Spleen (tissue), 11 donors: Measurements from ENCODE around the gene PAX3. TPM values are rescaled to one million over a fixed set of nuclear protein-coding genes. Genes with fewer than 3 reads are reported as not detected.

Experiments used
- DNase-seq: peaks from one replicate; pipeline ENCODE4 v3.0.0-alpha.2; 2020
- H3K27ac ChIP-seq, 8 donors: fragments of 200-600 bp; sonication (generic) in 7 of 8; 1 replicate in 4 of 8; 2 replicates in 4 of 8; pipeline versions ENCODE4 v1.5.0 to v1.8.0; 2016 to 2021; ENCODE audit warnings: inconsistent platforms in 4 of 8, mild to moderate bottlenecking in 4 of 8, moderate library complexity in 1 of 8
- H3K27me3 ChIP-seq, 7 donors: fragments of 200-600 bp; sonication (generic) in 6 of 7; replicated peaks in 1 of 7; 1 replicate in 4 of 7; 2 replicates in 3 of 7; pipeline versions ENCODE4 v1.5.0 to v1.8.0; 2016 to 2021; ENCODE audit warnings: inconsistent platforms in 3 of 7, mild to moderate bottlenecking in 1 of 7
- H3K36me3 ChIP-seq, 6 donors: fragments of 200-600 bp; sonication (generic) in 5 of 6; 1 replicate in 4 of 6; 2 replicates in 2 of 6; pipeline versions ENCODE4 v1.5.0 to v1.8.0; 2016 to 2021; ENCODE audit warnings: inconsistent platforms in 2 of 6
- H3K4me1 ChIP-seq, 6 donors: fragments of 200-600 bp; sonication (generic) in 5 of 6; 1 replicate in 3 of 6; 2 replicates in 3 of 6; pipeline versions ENCODE4 v1.5.0 to v1.8.0; 2016 to 2021; ENCODE audit warnings: inconsistent platforms in 3 of 6
- H3K4me3 ChIP-seq, 8 donors: fragments of 200-600 bp; sonication (generic) in 7 of 8; 1 replicate in 4 of 8; 2 replicates in 4 of 8; pipeline versions ENCODE4 v1.5.0 to v1.8.0; 2016 to 2021; ENCODE audit warnings: inconsistent platforms in 4 of 8, mild to moderate bottlenecking in 4 of 8, moderate library complexity in 2 of 8
- H3K9me3 ChIP-seq, 8 donors: fragments of 200-600 bp; sonication (generic) in 7 of 8; 1 replicate in 4 of 8; 2 replicates in 4 of 8; pipeline versions ENCODE4 v1.5.0 to v1.8.0; 2016 to 2021; ENCODE audit warnings: inconsistent platforms in 4 of 8
- POLR2A ChIP-seq, 3 donors: fragments of 450-650 bp; IDR thresholded peaks; one replicate each; pipeline ENCODE4 v1.5.1; 2017; ENCODE audit warnings: antibody characterized with exemption in 3 of 3, mild to moderate bottlenecking in 1 of 3
- POLR2AphosphoS5 ChIP-seq, 3 donors: sonication (generic); formaldehyde crosslinking; IDR thresholded peaks; one replicate each; pipeline ENCODE4 v1.5.1; 2017; ENCODE audit warnings: antibody characterized with exemption in 3 of 3
- WGBS, 5 donors: extraction: QIAGEN DNeasy Blood & Tissue Kit in 3 of 5; methylation state at CpG; one replicate each; pipeline versions ENCODE4 v1.1.5 to v1.1.7; 2013 to 2018; 5-methylcytosine and 5-hydroxymethylcytosine counted together
- intact Hi-C: fragments of 100-400 bp; cut with DNase I; formaldehyde crosslinking; loops from one replicate; pipeline ENCODE4 v1.15.0; 2023; ENCODE audit warnings: low total_unique reads
- polyA plus RNA-seq, 3 donors: library from polyadenylated mRNA; stranded (reverse); fragments of 200-250 nt; gene quantifications; one replicate each; pipeline ENCODE4 v1.2.1, GENCODE V29; 2013
- total RNA-seq, 7 donors: library from RNA; depleted of rRNA in 3 of 7; stranded (reverse); fragments of >200 nt in 3 of 7; fragmentation: NEBNext Ultra II Directional in 4 of 7; extraction: Animal tissue kit (Norgen Biotek cat#: 25700) in 4 of 7; gene quantifications; one replicate each; pipeline versions ENCODE4 v1.1.0 to v1.2.1, GENCODE V29; 2016 to 2021
- TF ChIP-seq, protein P1 (sequence below), 11 experiments: fragments of 200-600 bp in 7 of 11; fragments of 450-650 bp in 4 of 11; sonication (generic) in 4 of 11; IDR thresholded peaks in 8 of 11; conservative IDR thresholded peaks in 3 of 11; 1 replicate in 7 of 11; 2 replicates in 4 of 11; pipeline versions ENCODE4 v1.4.0 to v1.8.0; 2016 to 2021; ENCODE audit warnings: antibody characterized with exemption in 11 of 11, inconsistent platforms in 4 of 11, mild to moderate bottlenecking in 1 of 11
- donor health status: healthy with polysubstance abuse.
- donor health status: DM: no; HTN: no; CAD: no; lungs with moderate emphysema.
- donor health status: DM: no; HTN: no; CAD: no.
- donor health status: Bipolar disorder and iron deficiency.
- donor health status: healthy.
- donor health status: DM: no; HTN: no; CAD: no.
- donor health status: DM: yes; HTN: yes; CAD: no.

Gene PAX3
- total and polyA plus RNA-seq, 10 donors = 0.26 TPM; not detected in 9

DNA sequence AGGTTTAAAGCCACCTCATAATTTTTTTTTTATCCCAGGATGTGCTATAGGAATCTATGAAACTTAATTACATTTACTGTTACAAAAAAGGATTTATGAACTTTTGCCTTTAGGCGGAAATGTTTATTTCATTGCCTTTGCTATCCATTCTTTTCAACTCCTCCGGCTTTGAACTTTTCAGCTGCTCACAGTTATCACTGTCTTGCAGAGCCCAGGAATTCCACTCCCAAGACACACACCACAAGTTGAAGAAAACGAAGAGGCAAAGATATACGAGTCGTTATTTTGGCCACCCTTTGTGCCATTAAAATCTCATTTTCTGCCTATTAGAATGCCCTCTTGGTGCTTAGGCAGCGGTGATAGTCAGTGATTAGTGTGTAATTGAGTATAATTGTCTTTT, 80.0 kb downstream of the PAX3 start:
- no peak overlapping the region for H3K4me3 ChIP-seq
- H3K9me3 ChIP-seq = no peaks in the 10 kb centered on the region
- H3K4me1 ChIP-seq = no peaks in the 10 kb centered on the region
- H3K36me3 ChIP-seq = no peaks in the 10 kb centered on the region
- intact Hi-C loops = no loop called here
- TF ChIP-seq POLR2AphosphoS5 (IDR thresholded peaks at IDR 0.05) (no peak), POLR2A (IDR thresholded peaks at IDR 0.05) (no peak)
- TF ChIP-seq, protein P1, sequence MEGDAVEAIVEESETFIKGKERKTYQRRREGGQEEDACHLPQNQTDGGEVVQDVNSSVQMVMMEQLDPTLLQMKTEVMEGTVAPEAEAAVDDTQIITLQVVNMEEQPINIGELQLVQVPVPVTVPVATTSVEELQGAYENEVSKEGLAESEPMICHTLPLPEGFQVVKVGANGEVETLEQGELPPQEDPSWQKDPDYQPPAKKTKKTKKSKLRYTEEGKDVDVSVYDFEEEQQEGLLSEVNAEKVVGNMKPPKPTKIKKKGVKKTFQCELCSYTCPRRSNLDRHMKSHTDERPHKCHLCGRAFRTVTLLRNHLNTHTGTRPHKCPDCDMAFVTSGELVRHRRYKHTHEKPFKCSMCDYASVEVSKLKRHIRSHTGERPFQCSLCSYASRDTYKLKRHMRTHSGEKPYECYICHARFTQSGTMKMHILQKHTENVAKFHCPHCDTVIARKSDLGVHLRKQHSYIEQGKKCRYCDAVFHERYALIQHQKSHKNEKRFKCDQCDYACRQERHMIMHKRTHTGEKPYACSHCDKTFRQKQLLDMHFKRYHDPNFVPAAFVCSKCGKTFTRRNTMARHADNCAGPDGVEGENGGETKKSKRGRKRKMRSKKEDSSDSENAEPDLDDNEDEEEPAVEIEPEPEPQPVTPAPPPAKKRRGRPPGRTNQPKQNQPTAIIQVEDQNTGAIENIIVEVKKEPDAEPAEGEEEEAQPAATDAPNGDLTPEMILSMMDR (IDR thresholded peaks at IDR 0.05 in 8 of 11, conservative IDR thresholded peaks at IDR 0.05 in 3 of 11) = no peak
- H3K27ac ChIP-seq = no peak overlapping the region
- H3K27me3 ChIP-seq = peaks cover 0 to 4% (median 0%) of the 10 kb centered on the region in 7 donors
- no peak for DNase-seq
- 54 to 64% (median 62%) methylated on average over 6 of the region's 6 CpGs for WGBS, 5 donors

DNA sequence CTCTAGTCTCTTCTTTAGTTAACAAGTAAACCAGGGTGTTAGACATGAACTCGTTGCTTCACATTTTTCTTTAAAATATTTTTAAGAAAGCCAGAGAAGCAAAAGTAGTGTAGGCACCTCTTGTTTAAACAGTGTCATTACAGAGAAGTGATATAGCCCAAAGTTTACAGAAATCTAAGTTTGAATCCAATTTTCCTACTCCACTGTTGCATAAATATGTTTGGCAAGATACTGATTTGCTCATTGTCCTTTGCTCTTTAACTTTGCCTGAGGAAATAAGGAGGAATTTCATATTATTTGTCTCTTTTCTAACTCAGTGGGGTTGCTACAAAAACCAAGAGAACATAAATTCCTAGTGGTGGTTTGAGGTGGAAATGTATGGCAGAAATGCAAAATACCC, 81.1 kb downstream of the PAX3 start:
- peaks cover 0 to 4% (median 0%) of the 10 kb centered on the region in 7 donors for H3K27me3 ChIP-seq
- no peak for DNase-seq
- TF ChIP-seq POLR2AphosphoS5 (IDR thresholded peaks at IDR 0.05) = no peak
- TF ChIP-seq, protein P1 (IDR thresholded peaks at IDR 0.05 in 8 of 11, conservative IDR thresholded peaks at IDR 0.05 in 3 of 11) = no peak
- TF ChIP-seq POLR2A (IDR thresholded peaks at IDR 0.05) = no peak
- no peak overlapping the region for H3K4me3 ChIP-seq
- WGBS, 5 donors = 53 to 79% (median 65%) methylated on average over 1 of the region's 1 CpG
- no peak overlapping the region for H3K27ac ChIP-seq
- no peaks in the 10 kb centered on the region for H3K9me3 ChIP-seq
- intact Hi-C loops = no loop called here
- no peaks in the 10 kb centered on the region for H3K36me3 ChIP-seq
- H3K4me1 ChIP-seq = no peaks in the 10 kb centered on the region

DNA sequence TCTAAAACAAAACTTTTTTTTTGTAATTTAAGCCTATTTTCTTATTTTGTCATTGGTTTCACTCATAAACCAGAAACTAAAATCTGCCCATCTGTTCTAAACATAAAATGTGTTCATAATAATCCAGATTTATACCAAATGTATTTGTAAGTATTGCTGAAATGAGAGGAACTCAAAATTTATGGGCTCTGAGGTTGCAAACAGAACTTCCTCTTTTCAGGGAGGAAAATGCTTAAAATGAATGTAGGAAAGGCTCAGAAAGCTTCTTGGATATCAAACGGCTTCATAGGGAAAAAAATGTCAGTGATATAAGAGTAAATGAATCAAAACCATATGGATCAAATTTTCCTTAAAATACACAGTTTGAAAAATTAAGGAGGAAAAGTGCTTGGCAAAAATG, 83.9 kb downstream of the PAX3 start:
- Histone ChIP-seq H3K36me3 (no peaks in the 10 kb centered on the region), H3K9me3 (no peaks in the 10 kb centered on the region), H3K27me3 (peaks cover 0 to 2% (median 0%) of the 10 kb centered on the region in 7 donors), H3K4me1 (no peaks in the 10 kb centered on the region), H3K27ac (no peak overlapping the region), H3K4me3 (no peak overlapping the region)
- TF ChIP-seq POLR2AphosphoS5 (IDR thresholded peaks at IDR 0.05) = no peak
- no peak for TF ChIP-seq POLR2A (IDR thresholded peaks at IDR 0.05)
- TF ChIP-seq, protein P1 (IDR thresholded peaks at IDR 0.05 in 8 of 11, conservative IDR thresholded peaks at IDR 0.05 in 3 of 11) = no peak
- intact Hi-C loops = no loop called here
- WGBS, 5 donors = 7 to 18% (median 12%) methylated on average over 1 of the region's 1 CpG
- DNase-seq = no peak

DNA sequence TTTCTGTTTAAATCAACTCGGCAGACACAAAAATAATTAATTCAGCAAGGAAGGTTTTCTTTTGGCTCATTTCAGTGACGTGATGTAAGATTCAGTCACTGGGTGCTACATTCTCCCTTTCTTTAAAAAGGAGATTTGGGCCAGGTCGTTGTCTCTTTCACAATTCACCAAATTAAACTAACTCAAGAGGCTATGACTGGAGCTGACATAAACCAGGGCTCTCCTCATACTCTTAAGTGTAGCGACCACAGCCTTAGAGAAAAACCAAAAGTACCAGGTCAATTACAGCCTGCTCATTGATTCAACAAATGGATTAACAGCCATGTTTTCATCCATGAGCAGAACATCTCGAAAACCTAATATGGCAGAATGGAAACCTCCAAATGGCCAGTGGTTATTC, 85.7 kb downstream of the PAX3 start:
- TF ChIP-seq POLR2A (IDR thresholded peaks at IDR 0.05) (no peak), POLR2AphosphoS5 (IDR thresholded peaks at IDR 0.05) (no peak)
- TF ChIP-seq, protein P1 (IDR thresholded peaks at IDR 0.05 in 8 of 11, conservative IDR thresholded peaks at IDR 0.05 in 3 of 11) = no peak
- WGBS, 5 donors = 59 to 73% (median 72%) methylated on average over 5 of the region's 5 CpGs
- Histone ChIP-seq H3K27me3 (peaks cover 0 to 17% (median 0%) of the 10 kb centered on the region in 7 donors), H3K36me3 (no peaks in the 10 kb centered on the region), H3K4me1 (no peaks in the 10 kb centered on the region), H3K4me3 (no peak overlapping the region), H3K9me3 (no peaks in the 10 kb centered on the region), H3K27ac (no peak overlapping the region)
- no peak for DNase-seq
- intact Hi-C loops = no loop called here
